ENCODE data around the gene RHBDD2.
"Not testable (repeated sequence)": the region's sequence is repeated elsewhere in the genome, so short reads cannot be mapped to it uniquely, and the experiment has no call there.

RHBDD2 gene

GRCh38 chr7:75892634-75893272 is 13.9 kb downstream of the RHBDD2 start:
- POLR2A ChIA-PET, result no interaction called here
- CTCF ChIA-PET, result interaction anchor here (2.7 kb wide), 1 partner anchor 127 kb away, joined by 6 read pairs; no protein-coding TSS in a partner anchor
- H3K4me3 ChIP-seq (ENCODE audit: low read depth, low read length), result no peak overlapping the region
- no peak for TF ChIP-seq CTCF (IDR thresholded peaks at IDR 0.05; ENCODE audit: insufficient read depth, low read length, missing control alignments)
- no peak for DNase-seq (ENCODE audit: low read depth, low spot score)

GRCh38 chr7:75896803-75897327 is 18.0 kb downstream of the RHBDD2 start:
- POLR2A ChIA-PET, result no interaction called here
- H3K4me3 ChIP-seq (ENCODE audit: low read depth, low read length), result no peak overlapping the region
- TF ChIP-seq CTCF (IDR thresholded peaks at IDR 0.05; ENCODE audit: insufficient read depth, low read length, missing control alignments), result no peak
- CTCF ChIA-PET, result no interaction called here
- no peak for DNase-seq (ENCODE audit: low read depth, low spot score)

- no peak overlapping the region for H3K4me3 ChIP-seq (ENCODE audit: low read depth, low read length)
- ChIA-PET POLR2A (interaction anchor here (0.7 kb wide), 1 partner anchor 15 kb away, joined by 3 read pairs; no protein-coding TSS in a partner anchor), CTCF (interaction anchor here (1.8 kb wide), 1 partner anchor 120 kb away, joined by 5 read pairs; no protein-coding TSS in a partner anchor)
- TF ChIP-seq CTCF (IDR thresholded peaks at IDR 0.05; ENCODE audit: insufficient read depth, low read length, missing control alignments), result no peak
- no peak for DNase-seq (ENCODE audit: low read depth, low spot score)
Measured at GRCh38 chr7:75900617-75901315, 21.9 kb downstream of the RHBDD2 start.

GRCh38 chr7:75905785-75906604 is 27.2 kb downstream of the RHBDD2 start:
- ChIA-PET CTCF (no interaction called here), POLR2A (interaction anchor here (1.1 to 1.5 kb wide), 2 partner anchors 8 to 10 kb away, joined by 5 read pairs; no protein-coding TSS in a partner anchor)
- no peak for TF ChIP-seq CTCF (IDR thresholded peaks at IDR 0.05; ENCODE audit: insufficient read depth, low read length, missing control alignments)
- H3K4me3 ChIP-seq (ENCODE audit: low read depth, low read length), result no peak overlapping the region
- no peak for DNase-seq (ENCODE audit: low read depth, low spot score)

- TF ChIP-seq CTCF (IDR thresholded peaks at IDR 0.05; ENCODE audit: insufficient read depth, low read length, missing control alignments), result no peak
- CTCF ChIA-PET, result no interaction called here
- H3K4me3 ChIP-seq (ENCODE audit: low read depth, low read length), result no peak overlapping the region
- no peak for DNase-seq (ENCODE audit: low read depth, low spot score)
- POLR2A ChIA-PET, result interaction anchor here (1.1 kb wide), 1 partner anchor 9 kb away, joined by 5 read pairs; no protein-coding TSS in a partner anchor
Measured at GRCh38 chr7:75906991-75907667, 28.3 kb downstream of the RHBDD2 start.

- POLR2A ChIA-PET; DNase-seq (ENCODE audit: low read depth, low spot score); H3K4me3 ChIP-seq (ENCODE audit: low read depth, low read length); CTCF ChIA-PET: not testable (repeated sequence)
Measured at GRCh38 chr7:75907668-75908039, 28.8 kb downstream of the RHBDD2 start.
